Bronchial epithelial cell (primary cell): ENCODE results near the gene THSD4. TPM values are rescaled to one million over a fixed set of nuclear protein-coding genes. Genes with fewer than 3 reads are reported as not detected.

Experiments
- DNase-seq: peaks from one replicate; pipeline ENCODE4 v3.0.0-alpha.2; 2010; ENCODE audit warnings: low read depth
- FAIRE-seq: peaks from 2 replicates; lab custom pipeline; 2011; peaks lifted over from hg19 to GRCh38; lab: Jason Lieb, UNC
- H3K27me3 ChIP-seq: 2 replicates; pipeline ENCODE4 v1.5.1; 2011; ENCODE audit warnings: low read length; ENCODE audit not compliant: control insufficient read depth, insufficient read depth
- H3K36me3 ChIP-seq: 2 replicates; pipeline ENCODE4 v1.5.1; 2011; ENCODE audit warnings: low read length; ENCODE audit not compliant: control insufficient read depth, insufficient read depth
- H3K4me3 ChIP-seq: 2 replicates; pipeline ENCODE4 v1.5.1; 2011; ENCODE audit warnings: mild to moderate bottlenecking, low read depth, low read length, control low read depth
- total RNA-seq: library from RNA; depleted of rRNA; stranded (reverse); fragments of >200 nt; gene quantifications from 2 replicates; pipeline ENCODE4 v1.2.1, GENCODE V29; 2014
- TF ChIP-seq, protein P1 (sequence below): IDR thresholded peaks from 2 replicates; pipeline ENCODE4 v1.5.1; 2011; ENCODE audit warnings: mild to moderate bottlenecking, moderate library complexity, low read length, control low read depth, inconsistent platforms; ENCODE audit not compliant: insufficient read depth, severe bottlenecking

The THSD4 gene
- total RNA-seq, 1 donor from 2014 or later: 14.5 TPM

DNA sequence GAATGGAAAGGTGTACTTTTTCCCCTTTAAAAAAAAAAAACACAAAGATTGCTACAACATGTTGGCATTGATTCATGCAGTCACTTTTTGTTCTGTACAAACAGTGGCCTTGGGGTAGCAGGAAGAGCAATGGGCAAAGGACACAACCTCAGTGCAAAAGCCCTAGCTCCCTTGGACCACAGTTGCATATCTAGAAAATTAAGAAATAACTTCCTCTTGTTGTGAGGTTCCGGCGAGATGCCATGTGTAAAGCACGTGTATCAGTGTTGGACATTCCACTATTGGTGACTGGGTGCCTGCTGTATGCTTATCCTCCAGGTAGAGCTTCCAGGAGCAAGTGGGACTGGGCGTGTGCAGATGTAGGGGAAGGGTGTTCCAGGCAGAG lies 164.5 kb downstream of the THSD4 start:
- DNase-seq (no peak), FAIRE-seq (no peak)
- Histone ChIP-seq H3K4me3 (no peak overlapping the region), H3K36me3 (no peaks in the 10 kb centered on the region), H3K27me3 (no peaks in the 10 kb centered on the region)
- TF ChIP-seq, protein P1, sequence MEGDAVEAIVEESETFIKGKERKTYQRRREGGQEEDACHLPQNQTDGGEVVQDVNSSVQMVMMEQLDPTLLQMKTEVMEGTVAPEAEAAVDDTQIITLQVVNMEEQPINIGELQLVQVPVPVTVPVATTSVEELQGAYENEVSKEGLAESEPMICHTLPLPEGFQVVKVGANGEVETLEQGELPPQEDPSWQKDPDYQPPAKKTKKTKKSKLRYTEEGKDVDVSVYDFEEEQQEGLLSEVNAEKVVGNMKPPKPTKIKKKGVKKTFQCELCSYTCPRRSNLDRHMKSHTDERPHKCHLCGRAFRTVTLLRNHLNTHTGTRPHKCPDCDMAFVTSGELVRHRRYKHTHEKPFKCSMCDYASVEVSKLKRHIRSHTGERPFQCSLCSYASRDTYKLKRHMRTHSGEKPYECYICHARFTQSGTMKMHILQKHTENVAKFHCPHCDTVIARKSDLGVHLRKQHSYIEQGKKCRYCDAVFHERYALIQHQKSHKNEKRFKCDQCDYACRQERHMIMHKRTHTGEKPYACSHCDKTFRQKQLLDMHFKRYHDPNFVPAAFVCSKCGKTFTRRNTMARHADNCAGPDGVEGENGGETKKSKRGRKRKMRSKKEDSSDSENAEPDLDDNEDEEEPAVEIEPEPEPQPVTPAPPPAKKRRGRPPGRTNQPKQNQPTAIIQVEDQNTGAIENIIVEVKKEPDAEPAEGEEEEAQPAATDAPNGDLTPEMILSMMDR: no peak

DNA sequence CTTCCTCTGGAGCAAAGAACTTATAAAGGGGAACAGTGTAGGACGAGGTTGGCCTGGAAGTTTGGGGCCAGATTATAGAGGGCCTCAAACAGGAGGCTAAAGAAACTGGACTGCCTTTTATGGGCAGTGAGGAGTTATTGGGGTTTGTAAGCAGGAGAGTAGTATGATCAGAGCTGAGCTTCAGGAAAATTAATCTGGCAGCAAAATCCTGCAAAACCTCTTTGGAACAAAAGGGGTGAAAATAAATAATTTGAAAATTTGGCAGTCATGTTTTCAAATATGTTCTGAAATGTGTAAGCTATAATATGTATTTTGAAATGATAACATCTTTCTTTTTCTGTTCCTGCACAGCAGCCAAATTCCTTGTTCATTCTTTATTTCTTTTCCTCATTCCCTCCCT lies 164.9 kb downstream of the THSD4 start:
- no peaks in the 10 kb centered on the region for H3K36me3 ChIP-seq
- DNase-seq (no peak), FAIRE-seq (no peak)
- H3K27me3 ChIP-seq: no peaks in the 10 kb centered on the region
- H3K4me3 ChIP-seq: no peak overlapping the region
- TF ChIP-seq, protein P1: no peak

DNA sequence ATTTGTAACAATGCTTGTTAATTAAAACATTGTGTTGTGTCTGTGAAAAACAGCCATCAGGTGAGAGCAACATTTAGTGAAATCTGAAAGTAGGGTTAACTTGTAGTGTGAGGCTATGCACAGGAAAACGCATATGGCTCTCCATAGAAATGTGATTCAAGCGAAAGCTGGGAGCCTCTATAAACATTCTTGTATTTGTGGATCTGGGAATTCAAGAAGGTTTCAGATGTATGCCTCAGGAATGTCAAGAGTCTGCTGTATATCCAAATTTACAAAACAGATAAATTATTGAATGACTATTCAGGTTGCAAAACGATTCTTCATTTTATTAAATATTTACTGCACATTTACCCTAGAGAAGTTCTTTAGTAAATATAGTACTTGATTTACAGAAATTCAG lies 166.0 kb downstream of the THSD4 start:
- no peak overlapping the region for H3K4me3 ChIP-seq
- FAIRE-seq (no peak), DNase-seq (no peak)
- H3K36me3 ChIP-seq: no peaks in the 10 kb centered on the region
- TF ChIP-seq, protein P1: no peak
- no peaks in the 10 kb centered on the region for H3K27me3 ChIP-seq

DNA sequence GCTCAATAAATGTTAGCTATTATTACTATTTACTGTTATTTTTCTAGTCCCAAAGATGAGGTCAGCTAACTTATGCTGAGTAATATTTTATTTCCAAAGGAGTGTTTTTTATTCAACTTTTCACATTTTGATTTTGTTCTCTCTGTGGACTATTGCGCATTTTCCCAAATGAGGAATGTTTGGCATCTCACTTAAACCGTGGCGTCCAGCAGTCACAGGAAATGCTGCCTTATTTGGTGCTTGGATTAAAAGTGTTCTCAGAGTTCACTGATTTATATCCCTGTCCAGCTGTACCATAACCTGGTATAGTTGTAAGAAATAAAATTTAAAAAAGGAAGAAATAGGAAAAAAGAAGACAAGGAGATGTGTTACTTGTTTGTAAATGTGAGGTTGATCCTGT lies 166.8 kb downstream of the THSD4 start:
- no peak overlapping the region for H3K4me3 ChIP-seq
- H3K27me3 ChIP-seq: no peaks in the 10 kb centered on the region
- FAIRE-seq: no peak
- TF ChIP-seq, protein P1: no peak
- no peak for DNase-seq
- no peaks in the 10 kb centered on the region for H3K36me3 ChIP-seq

DNA sequence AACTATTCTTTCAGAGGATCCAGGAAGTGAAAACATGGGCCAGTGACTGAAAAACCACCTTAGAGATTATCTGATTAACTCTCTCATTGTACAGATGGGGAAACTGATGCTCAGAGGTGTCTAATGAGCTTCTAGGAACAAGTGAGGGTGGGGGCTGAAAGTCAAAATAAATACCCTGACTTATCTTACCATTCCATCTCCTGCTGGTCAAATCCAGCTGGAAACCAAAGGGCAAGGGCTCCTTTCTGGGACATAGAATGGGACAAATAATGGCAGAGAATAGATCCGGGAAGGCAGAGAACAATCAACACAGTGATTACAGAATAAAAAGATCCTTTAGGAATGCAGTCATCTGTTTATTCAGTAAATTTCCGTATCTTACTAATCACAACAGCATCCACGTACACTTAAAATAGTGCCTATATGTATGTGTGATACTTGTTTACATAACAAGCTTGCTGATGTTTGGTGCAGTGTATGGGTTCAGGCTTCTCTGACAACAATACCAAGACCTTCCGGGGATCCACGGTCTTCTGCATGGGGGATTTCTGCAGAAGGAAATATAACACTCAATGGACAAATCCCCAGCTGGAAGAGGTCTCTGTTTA lies 173.2 kb downstream of the THSD4 start:
- Histone ChIP-seq H3K27me3 (no peaks in the 10 kb centered on the region), H3K36me3 (no peaks in the 10 kb centered on the region), H3K4me3 (no peak overlapping the region)
- FAIRE-seq (no peak), DNase-seq (peak; percentile 69)
- TF ChIP-seq, protein P1: no peak

DNA sequence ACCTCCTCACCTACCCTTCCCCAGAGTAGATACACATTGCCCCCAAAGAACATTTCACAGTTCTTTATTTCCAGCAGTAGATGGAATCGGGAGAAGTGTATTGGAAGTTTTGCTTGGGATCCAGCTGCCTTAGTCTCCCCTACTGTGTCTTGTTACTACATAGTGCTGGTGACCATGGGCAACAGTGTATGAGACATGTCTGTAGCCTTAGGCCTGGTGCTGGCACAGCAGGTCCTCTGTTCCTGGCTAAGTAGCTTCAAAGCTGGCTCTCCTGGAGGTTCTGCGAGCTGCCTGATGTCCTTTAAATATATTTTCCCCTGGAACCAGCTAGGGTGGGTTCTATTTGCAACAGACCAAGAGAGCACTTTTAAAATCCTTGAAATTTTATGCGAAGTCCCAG lies 174.7 kb downstream of the THSD4 start:
- H3K4me3 ChIP-seq: no peak overlapping the region
- TF ChIP-seq, protein P1: no peak
- DNase-seq: peak; percentile 34
- H3K27me3 ChIP-seq: no peaks in the 10 kb centered on the region
- H3K36me3 ChIP-seq: no peaks in the 10 kb centered on the region
- FAIRE-seq: no peak
